Measurements from ENCODE around the gene CENPV. TPM values are rescaled to one million over a fixed set of nuclear protein-coding genes. Genes with fewer than 3 reads are reported as not detected.
"Not testable (repeated sequence)": the region's sequence is repeated elsewhere in the genome, so short reads cannot be mapped to it uniquely, and the experiment has no call there.

Gene CENPV
- total RNA-seq (15.4 TPM), polyA plus RNA-seq (20.5 TPM)

- Histone ChIP-seq H3K4me3 (ENCODE audit: low read depth, low read length) (peak within 1 kb of the TSS; percentile 68), H3K36me3 (ENCODE audit: insufficient read depth) (peaks cover 2% of the 10 kb centered on the region), H3K27ac (ENCODE audit: low read depth) (no peak within 1 kb of the TSS), H3K4me1 (ENCODE audit: insufficient read depth) (no peaks in the 10 kb centered on the region)
- 15% methylated on average over 83 of the region's 83 CpGs for WGBS
- DNase-seq (ENCODE audit: extremely low spot score), result no peak
These were observed at the start of gene CENPV for GRCh38 chr17:16353317-16354174. CENPV (minus strand) TSS chr17:16353469; CDS start chr17:16353436, 33 bp downstream.

GRCh38 chr17:16398270-16399267 lies 45.3 kb upstream of the CENPV start:
- no peak for DNase-seq (ENCODE audit: extremely low spot score)
- WGBS, result 57% methylated on average over 9 of the region's 9 CpGs
- H3K4me1 ChIP-seq (ENCODE audit: insufficient read depth), result no peaks in the 10 kb centered on the region
- no peak overlapping the region for H3K27ac ChIP-seq (ENCODE audit: low read depth)
- H3K4me3 ChIP-seq (ENCODE audit: low read depth, low read length), result no peak overlapping the region
- H3K36me3 ChIP-seq (ENCODE audit: insufficient read depth), result no peaks in the 10 kb centered on the region

GRCh38 chr17:16396693-16397092 lies 43.4 kb upstream of the CENPV start:
- not testable (repeated sequence) for H3K4me3 ChIP-seq (ENCODE audit: low read depth, low read length)

DNA sequence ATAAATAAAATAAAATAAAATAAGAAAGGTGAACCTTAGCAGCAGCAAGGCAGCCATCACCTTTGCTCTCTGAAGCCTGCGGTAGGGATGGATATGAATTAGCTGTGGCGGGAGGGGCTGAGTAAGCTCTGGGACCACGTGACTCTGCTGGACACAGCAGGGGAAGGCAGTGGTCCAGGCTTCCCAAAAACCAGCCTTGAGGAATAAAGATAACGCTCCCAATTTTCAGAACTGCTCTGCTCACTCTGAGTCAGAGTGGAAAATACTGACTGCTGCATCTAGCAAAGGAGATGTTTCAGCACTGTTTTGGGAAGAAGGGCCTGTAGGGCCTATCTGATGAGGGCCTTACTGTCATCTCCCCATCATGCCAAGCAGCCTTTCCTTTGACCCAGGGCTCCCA lies 42.6 kb upstream of the CENPV start:
- DNase-seq (ENCODE audit: extremely low spot score); H3K27ac ChIP-seq (ENCODE audit: low read depth); H3K36me3 ChIP-seq (ENCODE audit: insufficient read depth); H3K4me1 ChIP-seq (ENCODE audit: insufficient read depth); H3K4me3 ChIP-seq (ENCODE audit: low read depth, low read length): not testable (repeated sequence)
- 36% methylated on average over 4 of the region's 4 CpGs for WGBS

More at GRCh38 chr17:16396693-16397092, 43.4 kb upstream of the CENPV start:
- H3K4me1 ChIP-seq (ENCODE audit: insufficient read depth); H3K36me3 ChIP-seq (ENCODE audit: insufficient read depth); DNase-seq (ENCODE audit: extremely low spot score); H3K27ac ChIP-seq (ENCODE audit: low read depth): not testable (repeated sequence)
- WGBS, result 55% methylated on average over 2 of the region's 2 CpGs

DNA sequence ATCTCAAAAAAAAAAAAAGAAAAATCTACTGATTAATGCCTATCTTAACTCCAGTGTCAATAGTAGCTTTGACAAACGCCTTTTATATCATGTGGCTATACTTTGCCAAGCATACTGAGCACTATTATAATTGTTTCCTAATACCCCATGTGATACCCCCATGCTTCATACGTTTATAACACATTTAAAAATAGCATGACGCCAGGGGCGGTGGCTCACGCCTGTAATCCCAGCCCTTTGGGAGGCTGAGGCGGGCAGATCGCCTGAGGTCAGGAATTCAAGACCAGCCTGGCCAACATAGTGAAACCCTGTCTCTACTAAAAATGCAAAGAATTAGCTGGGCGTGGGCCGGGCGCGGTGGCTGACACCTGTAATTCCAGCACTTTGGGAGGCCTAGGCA lies 39.2 kb upstream of the CENPV start:
- not testable (repeated sequence) for H3K36me3 ChIP-seq (ENCODE audit: insufficient read depth); H3K4me3 ChIP-seq (ENCODE audit: low read depth, low read length); H3K27ac ChIP-seq (ENCODE audit: low read depth); DNase-seq (ENCODE audit: extremely low spot score); H3K4me1 ChIP-seq (ENCODE audit: insufficient read depth)
- 91% methylated on average over 11 of the region's 11 CpGs for WGBS

- Histone ChIP-seq H3K4me1 (ENCODE audit: insufficient read depth) (no peaks in the 10 kb centered on the region), H3K27ac (ENCODE audit: low read depth) (no peak overlapping the region), H3K4me3 (ENCODE audit: low read depth, low read length) (no peak overlapping the region), H3K36me3 (ENCODE audit: insufficient read depth) (no peaks in the 10 kb centered on the region)
- 95% methylated on average over 13 of the region's 13 CpGs for WGBS
- no peak for DNase-seq (ENCODE audit: extremely low spot score)
These were observed 38.2 kb upstream of the CENPV start for GRCh38 chr17:16391451-16391850.

DNA sequence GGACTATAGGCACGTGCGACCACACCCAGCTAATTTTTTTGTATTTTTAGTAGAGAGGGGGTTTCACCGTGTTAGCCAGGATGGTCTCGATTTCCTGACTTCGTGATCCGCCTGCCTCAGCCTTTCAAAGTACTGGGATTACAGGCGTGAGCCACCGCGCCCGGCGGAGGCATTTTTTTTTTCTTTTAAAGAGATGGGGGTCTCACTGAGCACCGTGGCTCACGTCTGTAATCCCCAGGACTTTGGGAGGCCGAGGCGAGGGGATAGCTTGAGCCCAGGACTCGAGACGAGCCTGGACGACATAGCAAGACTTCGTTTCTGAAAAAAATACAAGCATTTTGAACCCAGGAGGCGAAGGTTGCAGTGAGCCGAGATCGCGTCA lies 32.8 kb upstream of the CENPV start:
- 43% methylated on average over 23 of the region's 23 CpGs for WGBS
- not testable (repeated sequence) for H3K27ac ChIP-seq (ENCODE audit: low read depth); H3K4me1 ChIP-seq (ENCODE audit: insufficient read depth); H3K36me3 ChIP-seq (ENCODE audit: insufficient read depth); H3K4me3 ChIP-seq (ENCODE audit: low read depth, low read length); DNase-seq (ENCODE audit: extremely low spot score)

DNA sequence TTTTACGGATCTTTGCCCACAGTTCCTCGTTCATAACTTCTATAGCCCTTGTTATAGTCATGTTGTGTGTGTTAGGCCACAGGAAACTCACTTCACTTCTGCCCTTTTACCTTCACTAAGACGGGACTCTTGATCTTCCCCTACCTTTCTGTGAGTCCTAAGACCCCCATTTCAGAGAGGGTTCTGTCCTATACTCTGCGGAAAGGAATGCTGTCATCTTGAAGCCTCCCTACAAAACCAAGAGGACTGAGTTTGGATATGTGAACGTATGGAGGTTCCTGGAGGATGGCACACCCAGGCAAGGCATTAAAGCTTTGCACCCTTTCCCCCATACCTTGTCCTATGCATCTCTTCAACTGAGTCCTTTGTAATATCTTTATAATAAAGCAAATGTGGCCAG lies 31.3 kb upstream of the CENPV start:
- WGBS, result 79% methylated on average over 5 of the region's 5 CpGs

DNA sequence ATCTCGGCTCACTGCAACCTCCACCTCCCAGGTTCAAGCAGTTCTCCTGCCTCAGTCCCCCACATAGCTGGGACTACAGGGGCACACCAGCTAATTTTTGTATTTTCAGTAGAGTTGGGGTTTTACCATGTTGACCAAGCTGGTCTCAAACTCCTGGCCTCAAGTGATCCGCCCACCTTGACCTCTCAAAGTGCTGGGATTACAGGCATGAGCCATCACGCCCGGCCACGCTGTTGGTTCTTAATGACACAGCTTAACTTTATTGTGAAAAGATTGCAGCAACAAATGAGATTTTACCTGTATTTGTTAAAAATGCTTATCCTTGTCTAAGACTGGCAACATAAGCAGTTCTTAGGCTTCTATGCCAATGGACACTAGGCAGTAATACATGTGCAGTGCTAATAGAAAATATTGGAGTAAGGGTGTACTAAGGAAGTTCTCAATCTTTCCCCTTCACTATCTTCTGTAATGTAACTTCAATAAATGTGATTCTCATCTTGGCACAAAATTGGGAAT lies 30.6 kb upstream of the CENPV start:
- WGBS, result 71% methylated on average over 5 of the region's 5 CpGs
- no peak for DNase-seq (ENCODE audit: extremely low spot score)
- H3K27ac ChIP-seq (ENCODE audit: low read depth), result no peak overlapping the region
- no peaks in the 10 kb centered on the region for H3K4me1 ChIP-seq (ENCODE audit: insufficient read depth)
- H3K4me3 ChIP-seq (ENCODE audit: low read depth, low read length), result no peak overlapping the region
- H3K36me3 ChIP-seq (ENCODE audit: insufficient read depth), result peaks cover 6% of the 10 kb centered on the region

More for the DNA sequence above, 31.3 kb upstream of the CENPV start:
- Histone ChIP-seq H3K27ac (ENCODE audit: low read depth) (no peak overlapping the region), H3K36me3 (ENCODE audit: insufficient read depth) (peaks cover 6% of the 10 kb centered on the region), H3K4me3 (ENCODE audit: low read depth, low read length) (no peak overlapping the region), H3K4me1 (ENCODE audit: insufficient read depth) (no peaks in the 10 kb centered on the region)
- DNase-seq (ENCODE audit: extremely low spot score), result no peak

- Histone ChIP-seq H3K27ac (ENCODE audit: low read depth) (no peak overlapping the region), H3K4me1 (ENCODE audit: insufficient read depth) (no peaks in the 10 kb centered on the region), H3K36me3 (ENCODE audit: insufficient read depth) (peaks cover 6% of the 10 kb centered on the region), H3K4me3 (ENCODE audit: low read depth, low read length) (no peak overlapping the region)
- WGBS, result 67% methylated on average over 4 of the region's 4 CpGs
- DNase-seq (ENCODE audit: extremely low spot score), result no peak
These were observed 29.9 kb upstream of the CENPV start for GRCh38 chr17:16383216-16383615.

GRCh38 chr17:16381496-16381820 lies 28.2 kb upstream of the CENPV start:
- 4% methylated on average over 14 of the region's 14 CpGs for WGBS
- Histone ChIP-seq H3K4me1 (ENCODE audit: insufficient read depth) (no peaks in the 10 kb centered on the region), H3K36me3 (ENCODE audit: insufficient read depth) (peaks cover 6% of the 10 kb centered on the region), H3K4me3 (ENCODE audit: low read depth, low read length) (peak overlapping the region; percentile 67), H3K27ac (ENCODE audit: low read depth) (peak overlapping the region; percentile 89)
- DNase-seq (ENCODE audit: extremely low spot score), result no peak

- under 1% methylated on average over 67 of the region's 67 CpGs for WGBS
- Histone ChIP-seq H3K4me1 (ENCODE audit: insufficient read depth) (no peaks in the 10 kb centered on the region), H3K4me3 (ENCODE audit: low read depth, low read length) (peak within 1 kb of the TSS; percentile 67), H3K36me3 (ENCODE audit: insufficient read depth) (peaks cover 6% of the 10 kb centered on the region), H3K27ac (ENCODE audit: low read depth) (peak within 1 kb of the TSS; percentile 89)
- DNase-seq (ENCODE audit: extremely low spot score), result peak; percentile 94
These were observed 27.6 kb upstream of the CENPV start, which contains the start of gene UBB for GRCh38 chr17:16380640-16381495. UBB (plus strand) TSS chr17:16381091; CDS start chr17:16381908, 817 bp downstream.

GRCh38 chr17:16379654-16380053 lies 26.4 kb upstream of the CENPV start:
- Histone ChIP-seq H3K4me3 (ENCODE audit: low read depth, low read length) (no peak overlapping the region), H3K4me1 (ENCODE audit: insufficient read depth) (no peaks in the 10 kb centered on the region), H3K27ac (ENCODE audit: low read depth) (no peak overlapping the region), H3K36me3 (ENCODE audit: insufficient read depth) (peaks cover 6% of the 10 kb centered on the region)
- no peak for DNase-seq (ENCODE audit: extremely low spot score)
- 85% methylated on average over 8 of the region's 8 CpGs for WGBS
